HG02642 (cell line): ENCODE data around the gene JMJD7.

Experiments used
- ATAC-seq: cut with Tn5 transposase; IDR thresholded peaks from one replicate; pipeline ENCODE4 v1.9.1; 2021; ENCODE audit warnings: mild to moderate bottlenecking; ENCODE audit not compliant: unreplicated experiment, poor library complexity

Gene JMJD7

GRCh38 chr15:41839781-41840491 lies 12.0 kb downstream of the JMJD7 start:
- no peak for ATAC-seq

- no peak for ATAC-seq
Observed at GRCh38 chr15:41840673-41841072, 12.8 kb downstream of the JMJD7 start.

GRCh38 chr15:41841131-41841530 lies 13.2 kb downstream of the JMJD7 start:
- ATAC-seq: no peak

- ATAC-seq: no peak
Observed at GRCh38 chr15:41842229-41842628, 14.3 kb downstream of the JMJD7 start.

GRCh38 chr15:41843571-41843970 lies 15.7 kb downstream of the JMJD7 start:
- ATAC-seq: no peak

GRCh38 chr15:41844814-41845213 lies 16.9 kb downstream of the JMJD7 start:
- ATAC-seq: no peak

- no peak for ATAC-seq
Observed at GRCh38 chr15:41847206-41847605, 19.3 kb downstream of the JMJD7 start.

- no peak for ATAC-seq
Observed at GRCh38 chr15:41847981-41848380, 20.1 kb downstream of the JMJD7 start.

- ATAC-seq: no peak
Observed at GRCh38 chr15:41848631-41849030, 20.7 kb downstream of the JMJD7 start.

- ATAC-seq: no peak
Observed at GRCh38 chr15:41849204-41849603, 21.3 kb downstream of the JMJD7 start.

- ATAC-seq: no peak
Observed at GRCh38 chr15:41849861-41850260, 22.0 kb downstream of the JMJD7 start.

- ATAC-seq: no peak
Observed at GRCh38 chr15:41850482-41851166, 22.7 kb downstream of the JMJD7 start.

GRCh38 chr15:41851167-41851523 lies 23.3 kb downstream of the JMJD7 start:
- no peak for ATAC-seq

GRCh38 chr15:41851755-41852370 lies 24.0 kb downstream of the JMJD7 start:
- no peak for ATAC-seq

- ATAC-seq: no peak
Observed at GRCh38 chr15:41852736-41853590, 25.1 kb downstream of the JMJD7 start.

- ATAC-seq: no peak
Observed at GRCh38 chr15:41853831-41854230, 25.9 kb downstream of the JMJD7 start.

- ATAC-seq: no peak
Observed at GRCh38 chr15:41854443-41854842, 26.6 kb downstream of the JMJD7 start.

GRCh38 chr15:41855261-41855961 lies 27.5 kb downstream of the JMJD7 start:
- no peak for ATAC-seq

- ATAC-seq: no peak
Observed at GRCh38 chr15:41856262-41856661, 28.4 kb downstream of the JMJD7 start.

GRCh38 chr15:41856716-41857115 lies 28.8 kb downstream of the JMJD7 start:
- ATAC-seq: no peak
